HG03469 (cell line): Measurements from ENCODE around the gene LCNL1.

Source experiments
- ATAC-seq: cut with Tn5 transposase; IDR thresholded peaks from one replicate; pipeline ENCODE4 v1.9.1; 2021; ENCODE audit warnings: mild to moderate bottlenecking, moderate library complexity, moderate number of reproducible peaks; ENCODE audit not compliant: unreplicated experiment

LCNL1 gene

DNA sequence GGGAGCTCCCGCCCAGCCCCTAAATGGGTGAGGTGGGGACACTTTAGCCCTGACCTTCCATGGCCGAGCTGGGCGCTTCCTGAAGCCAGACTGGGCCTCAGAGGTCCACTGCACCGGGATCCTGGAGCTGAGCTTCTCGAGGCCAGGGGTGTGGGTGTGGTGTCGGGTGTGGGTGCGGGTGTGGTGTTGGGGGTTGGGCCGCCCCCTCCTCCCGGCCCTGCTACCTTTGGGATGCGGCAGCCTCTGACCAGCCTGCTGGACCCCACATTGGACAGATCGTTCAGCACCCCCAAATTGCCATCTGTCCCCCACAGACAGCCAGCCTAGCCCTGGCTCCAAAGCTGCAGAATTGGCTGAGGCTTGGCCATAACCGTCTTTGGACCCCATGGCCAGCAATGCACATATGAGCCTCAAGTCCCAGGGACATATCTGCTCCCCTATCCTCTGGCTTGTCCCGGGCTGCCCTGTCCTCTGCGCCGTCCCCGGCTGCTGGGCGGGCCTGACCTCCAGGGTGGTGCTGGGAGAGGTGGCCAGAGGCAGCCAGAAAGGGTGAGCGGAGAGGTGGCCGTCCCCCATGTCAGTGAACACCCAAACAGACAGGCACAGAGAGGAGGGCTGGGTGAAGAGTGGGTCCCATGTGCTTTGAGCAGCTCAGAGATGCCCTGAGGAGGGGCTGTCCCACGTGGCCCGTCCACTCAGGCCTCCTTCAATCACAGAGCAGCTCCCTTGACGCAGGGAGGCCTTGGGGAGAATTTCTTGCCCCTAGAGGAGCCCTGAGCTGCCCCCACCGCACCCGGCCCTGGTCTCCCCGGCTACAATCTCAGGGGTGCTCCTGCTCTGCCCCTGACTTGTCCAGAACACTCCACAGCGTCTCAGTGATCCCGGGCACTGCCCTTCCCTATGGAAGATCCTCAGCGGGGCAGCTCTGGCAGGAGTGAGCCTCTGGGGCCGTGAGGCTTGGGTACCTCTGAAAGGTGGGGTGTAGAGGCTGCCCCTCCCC lies 8.9 kb upstream of the LCNL1 start:
- no peak for ATAC-seq

GRCh38 chr9:136974817-136975535 lies 7.8 kb upstream of the LCNL1 start:
- no peak for ATAC-seq

- ATAC-seq: no peak
Observed at GRCh38 chr9:136975644-136976043, 7.1 kb upstream of the LCNL1 start.

DNA sequence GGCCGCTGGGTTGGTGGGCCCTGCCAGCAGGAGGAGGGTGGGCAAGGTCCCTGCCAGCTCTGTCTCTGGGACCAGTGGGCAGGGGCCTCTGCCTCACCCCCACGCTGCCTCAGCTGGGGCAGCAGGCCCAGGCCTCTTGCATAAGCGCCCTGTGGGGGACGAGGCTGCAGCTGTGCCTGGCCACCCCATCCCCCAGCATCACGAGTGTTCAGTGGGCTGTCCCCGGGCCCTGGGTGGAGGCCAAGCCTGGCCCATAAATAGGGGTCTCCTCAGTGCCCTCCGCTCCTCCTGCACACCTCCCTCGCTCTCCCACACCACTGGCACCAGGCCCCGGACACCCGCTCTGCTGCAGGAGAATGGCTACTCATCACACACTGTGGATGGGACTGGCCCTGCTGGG lies 5.6 kb upstream of the LCNL1 start, which contains the start of gene PTGDS:
TSS of gene PTGDS (plus strand) at position 282 of the 400 bp plus-strand sequence. CDS start at position 357, 75 bp downstream.
- no peak for ATAC-seq

DNA sequence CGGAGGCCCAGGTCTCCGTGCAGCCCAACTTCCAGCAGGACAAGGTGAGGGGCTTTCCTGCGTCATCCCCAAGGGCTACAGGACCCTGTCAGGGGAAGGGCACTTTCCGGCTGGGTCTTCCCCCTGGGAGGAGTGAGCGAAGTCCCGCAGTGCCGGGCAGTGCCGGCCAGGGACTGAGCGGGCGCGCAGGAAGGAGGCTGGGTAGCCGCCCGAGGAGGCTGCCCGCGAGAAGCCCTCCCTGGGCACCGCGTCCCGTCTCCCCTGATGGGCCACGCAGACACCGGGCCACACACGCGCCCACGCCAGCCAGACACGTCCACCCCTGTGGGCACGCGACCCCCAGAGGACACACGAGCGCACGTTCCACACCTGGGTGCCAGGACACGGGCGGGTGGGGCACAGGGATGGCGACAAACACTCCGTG lies 5.1 kb upstream of the LCNL1 start:
- ATAC-seq: no peak

GRCh38 chr9:136978073-136978864 lies 4.5 kb upstream of the LCNL1 start:
- no peak for ATAC-seq

GRCh38 chr9:136978865-136979544 lies 3.8 kb upstream of the LCNL1 start:
- no peak for ATAC-seq

GRCh38 chr9:136979769-136980587 lies 2.8 kb upstream of the LCNL1 start:
- ATAC-seq: no peak

DNA sequence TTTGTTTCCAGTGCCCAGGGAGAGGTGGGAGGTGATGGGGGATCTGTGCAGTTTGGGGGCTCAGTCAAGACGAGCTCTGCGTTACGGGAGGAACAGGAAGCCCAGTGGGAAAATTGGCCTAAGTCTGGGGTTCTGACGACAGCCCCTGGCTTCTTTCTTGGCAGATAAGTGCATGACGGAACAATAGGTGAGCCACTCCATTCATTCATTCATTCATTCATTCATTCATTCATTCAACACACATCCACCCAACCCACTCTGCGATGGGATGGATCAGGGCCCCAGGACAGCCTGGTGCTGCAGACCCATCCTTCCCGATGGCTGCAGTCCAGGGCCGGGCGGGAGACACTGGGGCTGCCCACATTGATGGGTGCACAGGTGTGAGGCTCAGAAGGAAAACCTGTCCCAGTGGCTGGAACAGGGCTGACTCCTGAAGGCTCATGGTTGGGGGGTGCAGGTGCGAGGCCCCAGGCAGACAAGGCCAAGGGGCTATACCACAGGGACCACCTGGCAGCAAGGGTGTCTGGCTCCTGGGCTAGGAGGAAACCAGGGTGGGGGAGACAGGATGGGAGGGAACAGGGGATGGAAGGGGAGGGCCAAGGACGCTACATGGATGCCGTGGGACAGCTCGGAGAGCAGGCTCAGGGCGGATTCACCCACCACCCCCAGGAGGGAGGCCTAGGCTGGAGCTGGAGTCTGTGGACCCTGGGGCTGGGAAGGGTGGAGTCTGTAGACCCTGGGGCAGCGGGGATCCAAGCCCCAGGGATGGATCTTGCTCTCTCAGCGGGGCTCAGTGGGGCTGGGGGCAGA lies 1.9 kb upstream of the LCNL1 start:
- no peak for ATAC-seq

GRCh38 chr9:136981588-136982231 lies 1.1 kb upstream of the LCNL1 start:
- no peak for ATAC-seq

- ATAC-seq: no peak
Observed at GRCh38 chr9:136983167-136983566, 374 bp downstream of the LCNL1 start.

DNA sequence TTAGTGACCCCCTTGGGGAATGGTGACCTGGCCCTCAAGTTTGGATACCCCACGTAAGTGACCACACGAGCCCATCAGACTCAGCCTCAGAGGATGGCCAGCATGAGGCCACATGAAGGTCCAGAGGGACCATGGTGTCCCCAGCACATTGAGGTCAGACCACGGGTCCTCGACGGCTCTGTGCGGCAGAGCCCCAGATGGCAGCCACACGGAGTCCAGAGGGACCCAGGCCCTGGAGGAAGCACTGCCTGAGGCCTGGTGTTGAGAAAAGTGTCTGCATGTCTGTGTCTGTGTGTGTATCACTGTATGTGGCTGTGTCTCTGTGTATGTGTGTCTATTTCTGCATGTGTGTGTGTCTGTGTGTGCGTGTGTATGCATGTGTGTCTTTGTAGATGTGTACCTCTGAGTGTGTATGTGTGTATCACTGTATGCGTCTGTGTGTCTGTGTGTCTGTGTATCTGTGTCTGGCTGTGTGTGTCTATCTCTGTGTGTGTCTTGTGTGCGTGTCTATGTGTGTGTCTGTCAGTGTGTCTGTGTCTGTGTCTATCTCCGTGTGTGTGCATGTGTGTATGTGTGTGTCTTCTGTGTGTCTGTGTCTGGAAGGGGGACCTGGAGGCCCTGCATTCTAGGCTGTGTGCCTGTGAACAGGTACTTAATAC lies 992 bp downstream of the LCNL1 start:
- no peak for ATAC-seq

DNA sequence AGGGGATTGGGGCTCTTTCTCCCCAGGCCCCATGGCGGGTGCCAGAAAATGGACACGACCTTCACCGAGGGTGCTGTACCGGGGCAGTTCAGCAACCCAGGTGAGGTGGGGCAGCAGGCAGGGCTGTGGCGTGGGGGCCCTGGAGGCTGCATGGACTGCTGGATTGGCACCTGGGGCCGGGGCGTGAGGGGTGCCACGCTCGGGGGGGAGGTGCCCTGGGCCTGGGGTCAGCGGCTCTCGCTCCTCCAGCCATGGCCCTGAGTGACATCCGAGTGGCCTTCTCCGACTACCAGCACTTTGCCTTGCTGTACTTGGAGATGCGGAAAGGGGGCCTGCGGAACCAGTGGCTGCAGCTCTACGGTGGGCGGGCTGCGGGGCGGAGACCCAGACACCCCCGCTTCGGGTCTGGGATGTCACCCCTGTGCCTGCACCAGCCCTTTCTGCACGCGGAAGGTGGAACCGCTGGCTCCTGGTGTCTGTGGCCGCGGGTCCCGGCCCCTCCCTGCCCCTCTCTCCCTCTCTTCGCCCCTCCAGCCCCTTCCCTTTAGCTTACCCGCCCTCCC lies 1.8 kb downstream of the LCNL1 start:
- ATAC-seq: no peak

DNA sequence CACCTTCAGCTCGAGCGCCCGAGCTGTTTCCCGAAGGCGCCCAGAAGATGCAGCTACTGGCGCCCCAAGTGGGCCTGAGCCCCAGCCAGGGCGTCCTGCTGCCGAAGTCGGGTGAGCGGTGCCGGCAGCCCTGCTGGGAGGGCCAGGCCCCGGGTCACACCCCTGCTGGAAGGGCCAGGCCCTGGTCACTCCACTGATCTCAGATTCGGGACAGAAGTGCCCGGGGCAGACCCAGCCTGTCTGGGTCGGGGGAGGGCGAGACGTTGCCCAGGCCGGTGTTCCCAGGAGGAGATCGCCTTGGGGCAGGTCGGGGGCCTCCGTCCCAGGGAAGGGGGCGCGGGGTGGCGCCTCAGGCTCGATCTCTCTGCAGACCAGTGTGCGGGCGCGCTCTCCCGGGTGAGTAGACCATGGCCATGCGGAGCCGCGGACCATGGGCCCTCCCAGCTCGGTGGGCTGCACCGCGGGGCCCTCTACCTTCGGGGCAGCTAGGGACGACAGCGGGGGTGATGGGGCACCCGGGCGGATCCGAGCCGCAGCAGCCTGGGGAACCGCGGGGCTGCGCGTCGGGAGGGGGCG lies 2.3 kb downstream of the LCNL1 start:
- ATAC-seq: no peak

DNA sequence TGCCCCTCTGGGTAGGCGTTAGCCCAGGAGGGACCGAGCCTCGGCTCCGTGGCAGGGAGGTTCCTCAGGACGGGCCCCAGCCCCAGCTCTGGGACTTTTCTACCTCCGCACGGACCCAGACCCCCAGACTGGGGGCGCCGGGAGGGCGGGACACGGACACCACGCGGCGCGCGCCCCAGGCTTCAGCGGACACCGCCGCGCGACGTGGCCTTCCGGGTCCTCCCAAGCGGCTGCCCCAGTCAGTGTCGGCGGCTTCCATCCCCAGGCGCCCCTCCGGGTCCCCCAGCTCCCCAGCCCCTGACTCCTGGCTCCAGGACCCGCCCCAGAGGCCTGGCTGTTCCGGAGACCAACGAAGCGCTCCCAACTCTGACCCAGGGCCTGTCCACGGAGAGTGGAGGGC lies 3.1 kb downstream of the LCNL1 start:
- ATAC-seq: no peak

- no peak for ATAC-seq
Observed at GRCh38 chr9:136988872-136989271, 6.1 kb downstream of the LCNL1 start.
